Measurements from ENCODE around the gene PI3. TPM values are rescaled to one million over a fixed set of nuclear protein-coding genes. Genes with fewer than 3 reads are reported as not detected.
"Not testable (repeated sequence)": the region's sequence is repeated elsewhere in the genome, so short reads cannot be mapped to it uniquely, and the experiment has no call there.

PI3 gene
- total RNA-seq, 1 experiment from 2014 or later: not detected

GRCh38 chr20:45136911-45137310 lies 37.8 kb upstream of the PI3 start:
- CTCF ChIA-PET: no interaction called here
- no peak for ATAC-seq

DNA sequence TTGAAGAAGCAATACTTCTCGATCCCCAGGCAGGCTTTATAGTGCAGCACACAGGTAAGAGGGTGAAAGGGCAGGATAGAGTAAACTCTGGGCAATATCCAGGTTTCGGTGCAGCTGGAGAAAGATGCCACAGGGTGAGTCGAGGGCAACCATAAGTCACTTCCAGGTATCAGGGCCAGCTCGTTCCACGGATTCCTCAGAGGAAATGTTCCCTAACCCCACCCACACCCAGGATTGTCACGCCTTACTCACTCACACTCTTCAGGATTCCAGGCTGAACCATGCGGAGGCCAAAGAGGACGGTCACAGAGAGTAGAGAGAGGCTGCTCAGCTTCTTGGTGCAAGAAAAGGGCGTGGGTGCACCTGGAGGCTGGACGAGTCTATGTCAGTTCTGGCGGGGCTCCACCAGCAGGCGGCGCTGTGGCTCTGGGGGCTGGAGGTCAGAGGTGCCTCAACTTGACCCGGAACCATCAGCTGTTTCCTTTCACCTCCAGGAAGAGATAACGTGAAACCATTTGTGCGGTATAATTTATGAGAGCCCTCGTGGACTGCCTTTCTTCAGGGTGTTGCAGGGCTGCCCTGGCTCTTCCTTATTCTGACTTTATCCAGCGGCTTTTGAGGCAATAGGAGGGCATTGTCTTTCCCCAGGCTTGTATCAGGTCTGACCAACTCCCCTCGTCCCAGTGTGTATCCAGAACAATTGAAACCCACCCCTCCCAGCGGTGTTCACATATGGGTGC lies 36.0 kb upstream of the PI3 start:
- ChIA-PET POLR2A (no interaction called here), CTCF (interaction anchor here (0.6 to 1.3 kb wide), 9 partner anchors 8 to 447 kb away, joined by 3 to 6 read pairs (median 3); no protein-coding TSS in a partner anchor)
- no TSS peak for BruUV-seq (replicated peaks)
- Histone ChIP-seq H3K27me3 (ENCODE audit: control insufficient read depth, insufficient read depth, low read length) (peaks cover 3% of the 10 kb centered on the region; the same call in 1 of the 2 replicates), H3K9me3 (ENCODE audit: control insufficient read depth, insufficient read depth, low read depth, low read length) (no peaks in the 10 kb centered on the region), H3K36me3 (ENCODE audit: control insufficient read depth, insufficient read depth, low read length) (no peaks in the 10 kb centered on the region), H3K4me1 (ENCODE audit: control insufficient read depth, insufficient read depth, low read length) (no peaks in the 10 kb centered on the region), H3K4me3 (ENCODE audit: low read depth in 2 of 2, low read length in 2 of 2) (no peak overlapping the region), H3K27ac (ENCODE audit: low read length) (no peak overlapping the region)
- ATAC-seq: peak; percentile 83
- in situ Hi-C loops (cut with HindIII; ENCODE audit: low pct_unique_long_range_greater_than_20kb, low sequenced_read_pairs) (no loop called here), intact Hi-C loops (cut with micrococcal nuclease; ENCODE audit: unreplicated experiment) (loop anchor here (10.0 kb wide), 1 partner anchor 146 kb away; no protein-coding TSS in a partner anchor)
- no peak for DNase-seq (ENCODE audit: low read depth, low spot score)
- no peak for TF ChIP-seq REST (IDR thresholded peaks at IDR 0.05; ENCODE audit: insufficient read depth in 1 of 2, low read depth in 2 of 2, low read length in 1 of 2)
- TF ChIP-seq, protein P1, sequence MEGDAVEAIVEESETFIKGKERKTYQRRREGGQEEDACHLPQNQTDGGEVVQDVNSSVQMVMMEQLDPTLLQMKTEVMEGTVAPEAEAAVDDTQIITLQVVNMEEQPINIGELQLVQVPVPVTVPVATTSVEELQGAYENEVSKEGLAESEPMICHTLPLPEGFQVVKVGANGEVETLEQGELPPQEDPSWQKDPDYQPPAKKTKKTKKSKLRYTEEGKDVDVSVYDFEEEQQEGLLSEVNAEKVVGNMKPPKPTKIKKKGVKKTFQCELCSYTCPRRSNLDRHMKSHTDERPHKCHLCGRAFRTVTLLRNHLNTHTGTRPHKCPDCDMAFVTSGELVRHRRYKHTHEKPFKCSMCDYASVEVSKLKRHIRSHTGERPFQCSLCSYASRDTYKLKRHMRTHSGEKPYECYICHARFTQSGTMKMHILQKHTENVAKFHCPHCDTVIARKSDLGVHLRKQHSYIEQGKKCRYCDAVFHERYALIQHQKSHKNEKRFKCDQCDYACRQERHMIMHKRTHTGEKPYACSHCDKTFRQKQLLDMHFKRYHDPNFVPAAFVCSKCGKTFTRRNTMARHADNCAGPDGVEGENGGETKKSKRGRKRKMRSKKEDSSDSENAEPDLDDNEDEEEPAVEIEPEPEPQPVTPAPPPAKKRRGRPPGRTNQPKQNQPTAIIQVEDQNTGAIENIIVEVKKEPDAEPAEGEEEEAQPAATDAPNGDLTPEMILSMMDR (IDR thresholded peaks at IDR 0.05): peak; percentile 88

More at GRCh38 chr20:45136911-45137310, 37.8 kb upstream of the PI3 start:
- H3K4me1 ChIP-seq (ENCODE audit: control insufficient read depth, insufficient read depth, low read length): no peaks in the 10 kb centered on the region
- BruUV-seq (replicated peaks): no TSS peak
- in situ Hi-C loops (cut with HindIII; ENCODE audit: low pct_unique_long_range_greater_than_20kb, low sequenced_read_pairs): no loop called here
- no peaks in the 10 kb centered on the region for H3K9me3 ChIP-seq (ENCODE audit: control insufficient read depth, insufficient read depth, low read depth, low read length)
- H3K27ac ChIP-seq (ENCODE audit: low read length): no peak overlapping the region
- H3K27me3 ChIP-seq (ENCODE audit: control insufficient read depth, insufficient read depth, low read length): peaks cover 3% of the 10 kb centered on the region; the same call in 1 of the 2 replicates
- no peak for DNase-seq (ENCODE audit: low read depth, low spot score)
- POLR2A ChIA-PET: interaction anchor here (0.6 kb wide), 2 partner anchors 76 to 117 kb away, joined by 4 to 10 read pairs; no protein-coding TSS in a partner anchor
- no peak overlapping the region for H3K4me3 ChIP-seq (ENCODE audit: low read depth in 2 of 2, low read length in 2 of 2)
- intact Hi-C loops (cut with micrococcal nuclease; ENCODE audit: unreplicated experiment): loop anchor here (10.0 kb wide), 1 partner anchor 148 kb away; no protein-coding TSS in a partner anchor
- TF ChIP-seq TCF7L2 (IDR thresholded peaks at IDR 0.05; ENCODE audit: low read depth, low read length) (no peak), SIN3A (IDR thresholded peaks at IDR 0.05; ENCODE audit: borderline replicate concordance, insufficient read depth, low read depth, low read length) (no peak), REST (IDR thresholded peaks at IDR 0.05; ENCODE audit: insufficient read depth in 1 of 2, low read depth in 2 of 2, low read length in 1 of 2) (no peak), POLR2AphosphoS5 (IDR thresholded peaks at IDR 0.05; ENCODE audit: low read depth, low read length) (no peak)
- TF ChIP-seq, protein P1 (IDR thresholded peaks at IDR 0.05): no peak
- no peaks in the 10 kb centered on the region for H3K36me3 ChIP-seq (ENCODE audit: control insufficient read depth, insufficient read depth, low read length)

GRCh38 chr20:45139733-45140375 lies 34.8 kb upstream of the PI3 start:
- H3K9me3 ChIP-seq (ENCODE audit: control insufficient read depth, insufficient read depth, low read depth, low read length); H3K27ac ChIP-seq (ENCODE audit: low read length); BruUV-seq (replicated peaks); DNase-seq (ENCODE audit: low read depth, low spot score); H3K27me3 ChIP-seq (ENCODE audit: control insufficient read depth, insufficient read depth, low read length); POLR2A ChIA-PET; ATAC-seq; H3K4me1 ChIP-seq (ENCODE audit: control insufficient read depth, insufficient read depth, low read length); H3K36me3 ChIP-seq (ENCODE audit: control insufficient read depth, insufficient read depth, low read length); H3K4me3 ChIP-seq (ENCODE audit: low read depth in 2 of 2, low read length in 2 of 2); in situ Hi-C loops (cut with HindIII; ENCODE audit: low pct_unique_long_range_greater_than_20kb, low sequenced_read_pairs): not testable (repeated sequence)
- intact Hi-C loops (cut with micrococcal nuclease; ENCODE audit: unreplicated experiment): loop anchor here (10.0 kb wide), 1 partner anchor 145 kb away; no protein-coding TSS in a partner anchor
- CTCF ChIA-PET: interaction anchor here (0.6 to 1.3 kb wide), 3 partner anchors 21 to 153 kb away, joined by 3 to 4 read pairs (median 4); no protein-coding TSS in a partner anchor

Data from Panc1 (cell line).